Esophagus muscularis mucosa (tissue), 4 donors: ENCODE data around the gene ANO8. TPM values are rescaled to one million over a fixed set of nuclear protein-coding genes. Genes with fewer than 3 reads are reported as not detected.

ENCODE experiments used
- DNase-seq: peaks from one replicate; pipeline ENCODE4 v3.0.0-alpha.2; 2017; ENCODE audit errors: extremely low spot score
- H3K27ac ChIP-seq, 4 donors: fragments of 200-600 bp; sonication (generic); replicated peaks in 1 of 4; 1 replicate in 3 of 4; 2 replicates in 1 of 4; pipeline ENCODE4 v1.5.1; 2016 to 2019; ENCODE audit warnings: mild to moderate bottlenecking in 1 of 4
- H3K27me3 ChIP-seq, 4 donors: fragments of 200-600 bp; sonication (generic); one replicate each; pipeline versions ENCODE4 v1.5.1 to v1.6.0; 2016 to 2019
- H3K36me3 ChIP-seq, 4 donors: fragments of 200-600 bp; sonication (generic); one replicate each; pipeline ENCODE4 v1.5.1; 2016 to 2019
- H3K4me1 ChIP-seq, 4 donors: fragments of 200-600 bp; sonication (generic); one replicate each; pipeline ENCODE4 v1.5.1; 2016 to 2019
- H3K4me3 ChIP-seq, 4 donors: fragments of 200-600 bp; sonication (generic); 1 replicate in 2 of 4; 2 replicates in 2 of 4; pipeline ENCODE4 v1.5.1; 2016 to 2019; ENCODE audit warnings: mild to moderate bottlenecking in 4 of 4, moderate library complexity in 1 of 4
- H3K9me3 ChIP-seq, 4 donors: fragments of 200-600 bp; sonication (generic); 1 replicate in 3 of 4; 2 replicates in 1 of 4; pipeline ENCODE4 v1.5.1; 2016 to 2019
- EP300 ChIP-seq: sonication (generic); formaldehyde crosslinking; IDR thresholded peaks from one replicate; pipeline ENCODE4 v1.6.1; 2017; ENCODE audit warnings: antibody characterized with exemption
- POLR2A ChIP-seq: fragments of 450-650 bp; IDR thresholded peaks from one replicate; pipeline ENCODE4 v1.6.1; 2017; ENCODE audit warnings: antibody characterized with exemption, moderate library complexity, mild to moderate bottlenecking, low read depth
- POLR2AphosphoS5 ChIP-seq, 2 donors: sonication (generic); formaldehyde crosslinking; IDR thresholded peaks; one replicate each; pipeline ENCODE4 v1.6.1; 2017; ENCODE audit warnings: antibody characterized with exemption in 2 of 2
- WGBS: methylation state at CpG from one replicate; pipeline ENCODE4 v1.1.5; 2018; 5-methylcytosine and 5-hydroxymethylcytosine counted together
- intact Hi-C: fragments of 100-400 bp; cut with DNase I; formaldehyde crosslinking; loops from one replicate; pipeline ENCODE4 v1.15.1; 2023
- total RNA-seq, 4 donors: library from RNA; depleted of rRNA; stranded (reverse); fragments of >200 nt; gene quantifications; one replicate each; pipeline versions ENCODE4 v1.1.0 to v1.2.1, GENCODE V29; 2016
- TF ChIP-seq, protein P1 (sequence below), 3 experiments: fragments of 200-600 bp in 2 of 3; fragments of 450-650 bp in 1 of 3; sonication (generic) in 2 of 3; IDR thresholded peaks; one replicate each; pipeline ENCODE4 v1.5.1; 2017 to 2019; ENCODE audit warnings: antibody characterized with exemption in 3 of 3, mild to moderate bottlenecking in 2 of 3, moderate library complexity in 1 of 3

Gene ANO8
- total RNA-seq, 4 donors from 2014 or later: 2.9 to 7.4 (median 4.0) TPM

DNA sequence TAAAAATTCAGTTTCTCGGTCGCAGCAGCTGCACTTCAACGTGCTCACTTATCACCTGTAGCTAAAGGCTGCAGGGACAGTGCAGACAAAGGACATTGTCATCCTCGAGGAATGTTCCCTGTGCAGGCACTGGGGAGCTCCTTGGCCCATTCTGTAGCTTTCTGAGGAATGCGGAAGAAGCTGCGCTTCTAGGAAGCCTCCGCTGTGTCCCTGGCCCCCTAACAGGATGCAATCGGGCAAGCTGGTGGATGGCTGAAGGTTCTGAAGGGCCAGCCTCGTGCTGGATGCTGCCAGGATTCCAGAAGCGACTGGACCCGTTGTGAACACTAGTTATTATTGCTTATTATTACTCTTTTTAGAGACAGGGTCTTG lies 8.1 kb downstream of the ANO8 start:
- DNase-seq: no peak
- H3K27ac ChIP-seq: peak overlapping the region in 1 of 4 donors; percentile 36
- peaks cover 6 to 68% (median 59%) of the 10 kb centered on the region in 4 donors for H3K4me1 ChIP-seq
- WGBS: 79% methylated on average over 9 of the region's 11 CpGs
- no peak overlapping the region for H3K4me3 ChIP-seq
- H3K9me3 ChIP-seq: no peaks in the 10 kb centered on the region
- TF ChIP-seq POLR2A: no peak
- TF ChIP-seq POLR2AphosphoS5 (IDR thresholded peaks at IDR 0.05): no peak
- TF ChIP-seq, protein P1, sequence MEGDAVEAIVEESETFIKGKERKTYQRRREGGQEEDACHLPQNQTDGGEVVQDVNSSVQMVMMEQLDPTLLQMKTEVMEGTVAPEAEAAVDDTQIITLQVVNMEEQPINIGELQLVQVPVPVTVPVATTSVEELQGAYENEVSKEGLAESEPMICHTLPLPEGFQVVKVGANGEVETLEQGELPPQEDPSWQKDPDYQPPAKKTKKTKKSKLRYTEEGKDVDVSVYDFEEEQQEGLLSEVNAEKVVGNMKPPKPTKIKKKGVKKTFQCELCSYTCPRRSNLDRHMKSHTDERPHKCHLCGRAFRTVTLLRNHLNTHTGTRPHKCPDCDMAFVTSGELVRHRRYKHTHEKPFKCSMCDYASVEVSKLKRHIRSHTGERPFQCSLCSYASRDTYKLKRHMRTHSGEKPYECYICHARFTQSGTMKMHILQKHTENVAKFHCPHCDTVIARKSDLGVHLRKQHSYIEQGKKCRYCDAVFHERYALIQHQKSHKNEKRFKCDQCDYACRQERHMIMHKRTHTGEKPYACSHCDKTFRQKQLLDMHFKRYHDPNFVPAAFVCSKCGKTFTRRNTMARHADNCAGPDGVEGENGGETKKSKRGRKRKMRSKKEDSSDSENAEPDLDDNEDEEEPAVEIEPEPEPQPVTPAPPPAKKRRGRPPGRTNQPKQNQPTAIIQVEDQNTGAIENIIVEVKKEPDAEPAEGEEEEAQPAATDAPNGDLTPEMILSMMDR (IDR thresholded peaks at IDR 0.05): no peak
- no peak for TF ChIP-seq EP300
- H3K27me3 ChIP-seq: peaks cover 0 to 33% (median 2%) of the 10 kb centered on the region in 4 donors
- peaks cover 2 to 44% (median 25%) of the 10 kb centered on the region in 4 donors for H3K36me3 ChIP-seq
- intact Hi-C loops: no loop called here

DNA sequence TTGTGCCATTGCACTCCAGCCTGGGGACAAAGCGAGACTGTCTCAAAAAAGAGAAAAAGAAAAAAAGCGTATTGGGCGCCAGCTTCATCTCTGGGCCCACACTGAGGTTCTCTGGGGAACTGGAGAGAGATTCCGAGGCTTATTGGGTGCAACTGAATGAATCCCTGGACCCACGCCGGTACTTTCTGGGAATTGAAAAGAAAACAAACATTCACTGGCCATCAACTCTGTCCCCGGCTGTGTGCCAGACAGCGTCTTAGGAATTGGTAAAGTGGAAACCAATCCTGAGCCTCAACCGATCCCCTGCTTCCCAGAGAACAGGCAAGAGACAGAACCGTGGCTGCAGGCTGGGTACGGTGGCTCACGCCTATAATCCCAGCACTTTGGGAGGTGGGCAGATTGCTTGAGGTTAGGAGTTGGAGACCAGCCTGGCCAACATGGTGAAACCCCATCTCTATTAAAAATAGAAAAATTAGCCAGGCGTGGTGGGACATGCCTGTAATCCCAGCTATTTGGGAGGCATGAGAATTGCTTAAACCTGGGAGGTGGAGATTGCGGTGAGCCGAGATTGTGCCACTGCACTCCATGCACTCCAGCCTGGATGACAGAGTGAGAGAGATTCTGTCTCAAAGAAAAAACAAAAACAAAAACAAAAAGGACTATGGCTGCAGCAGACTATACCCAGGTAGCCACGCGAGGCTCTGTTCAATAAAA lies 8.6 kb downstream of the ANO8 start:
- 74% methylated on average over 17 of the region's 17 CpGs for WGBS
- Histone ChIP-seq H3K27ac (peak overlapping the region in 1 of 4 donors; percentile 36), H3K4me1 (peaks cover 6 to 68% (median 59%) of the 10 kb centered on the region in 4 donors), H3K4me3 (no peak overlapping the region), H3K9me3 (no peaks in the 10 kb centered on the region), H3K27me3 (peaks cover 0 to 29% (median 2%) of the 10 kb centered on the region in 4 donors), H3K36me3 (peaks cover 7 to 47% (median 27%) of the 10 kb centered on the region in 4 donors)
- intact Hi-C loops: no loop called here
- no peak for DNase-seq
- no peak for TF ChIP-seq POLR2A
- TF ChIP-seq EP300: no peak
- TF ChIP-seq, protein P1 (IDR thresholded peaks at IDR 0.05): no peak
- TF ChIP-seq POLR2AphosphoS5 (IDR thresholded peaks at IDR 0.05): no peak

DNA sequence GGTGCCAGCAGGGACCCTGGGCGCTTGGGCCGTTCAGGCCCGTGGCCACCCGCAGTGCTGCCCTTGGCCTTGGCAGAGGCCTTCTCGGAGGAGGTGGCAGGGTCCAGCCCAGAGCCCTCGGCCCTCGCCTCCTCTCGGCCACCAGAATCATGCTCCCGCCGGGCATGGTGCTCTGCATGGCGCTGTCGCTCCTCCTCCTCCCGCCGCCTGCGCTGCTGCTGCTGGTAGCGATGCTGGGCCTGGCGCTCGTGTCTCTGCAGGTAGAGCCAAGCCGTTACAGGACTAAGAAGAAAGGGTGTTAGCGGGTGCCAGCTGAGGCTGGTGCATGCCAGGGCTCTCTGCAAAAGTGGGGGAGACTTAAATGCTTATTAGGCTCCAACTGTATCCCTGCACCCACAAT lies 9.5 kb downstream of the ANO8 start:
- DNase-seq: no peak
- no peak for TF ChIP-seq POLR2A
- TF ChIP-seq EP300: no peak
- no peak for TF ChIP-seq POLR2AphosphoS5 (IDR thresholded peaks at IDR 0.05)
- TF ChIP-seq, protein P1 (IDR thresholded peaks at IDR 0.05): no peak
- H3K27me3 ChIP-seq: peaks cover 0 to 20% (median 2%) of the 10 kb centered on the region in 4 donors
- no peaks in the 10 kb centered on the region for H3K9me3 ChIP-seq
- H3K36me3 ChIP-seq: peaks cover 14 to 47% (median 32%) of the 10 kb centered on the region in 4 donors
- no peak overlapping the region for H3K27ac ChIP-seq
- WGBS: 100% methylated on average over 10 of the region's 20 CpGs
- H3K4me1 ChIP-seq: peaks cover 6 to 68% (median 59%) of the 10 kb centered on the region in 4 donors
- intact Hi-C loops: no loop called here
- H3K4me3 ChIP-seq: no peak overlapping the region

DNA sequence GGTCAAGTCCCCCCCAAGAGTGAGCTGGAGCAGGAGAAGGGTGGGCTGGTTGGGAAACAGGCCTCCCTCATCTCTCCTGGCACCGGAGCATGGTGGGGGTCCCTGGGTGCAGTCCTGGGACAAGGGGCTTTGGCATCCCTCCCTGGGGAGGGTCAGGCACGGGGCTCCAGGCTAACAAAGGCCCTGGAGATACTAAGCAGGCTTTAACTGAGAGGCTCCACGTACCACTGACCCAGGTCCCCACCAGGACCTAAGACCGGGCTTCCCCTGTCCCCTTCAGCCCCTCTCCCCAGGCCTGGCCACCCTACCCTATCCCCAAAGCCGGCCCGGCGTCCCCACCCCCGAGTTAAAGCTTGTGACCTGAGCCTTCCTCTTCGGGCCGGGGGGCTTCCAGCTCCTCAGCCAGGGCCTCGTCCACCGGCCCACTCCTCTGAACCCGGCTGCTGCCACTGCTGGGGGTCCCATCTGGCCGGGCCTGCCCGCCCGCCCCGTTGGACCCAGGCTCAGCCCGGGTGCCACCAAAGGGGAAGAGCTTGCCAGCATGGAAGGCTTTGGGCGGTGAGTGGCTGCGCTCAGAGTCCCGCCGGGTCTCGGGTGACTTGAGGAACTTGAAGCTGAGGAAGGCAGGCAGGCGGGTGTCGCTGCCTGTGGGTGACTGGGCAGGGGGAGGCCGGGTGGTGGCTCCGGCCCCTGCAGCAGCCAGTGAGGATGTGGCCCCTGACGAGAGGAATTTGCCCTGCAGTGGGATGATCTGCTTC lies 10.1 kb downstream of the ANO8 start:
- TF ChIP-seq POLR2A (no peak), POLR2AphosphoS5 (IDR thresholded peaks at IDR 0.05) (no peak), EP300 (no peak)
- TF ChIP-seq, protein P1 (IDR thresholded peaks at IDR 0.05): no peak
- 94% methylated on average over 9 of the region's 28 CpGs for WGBS
- no peak overlapping the region for H3K27ac ChIP-seq

More for the DNA sequence above, 10.1 kb downstream of the ANO8 start:
- intact Hi-C loops: no loop called here
- Histone ChIP-seq H3K27me3 (peaks cover 0 to 14% (median 2%) of the 10 kb centered on the region in 4 donors), H3K4me1 (peaks cover 6 to 65% (median 58%) of the 10 kb centered on the region in 4 donors), H3K9me3 (no peaks in the 10 kb centered on the region), H3K4me3 (no peak overlapping the region), H3K36me3 (peaks cover 20 to 48% (median 36%) of the 10 kb centered on the region in 4 donors)
- no peak for DNase-seq
